Upper lobe of right lung (tissue), 1 donor: ENCODE measurements around the gene NOP10. TPM values are rescaled to one million over a fixed set of nuclear protein-coding genes. Genes with fewer than 3 reads are reported as not detected.

Experiments used
- ATAC-seq: fragments of 200-7000 bp; cut with Tn5 transposase; one replicate; pipeline ENCODE4 v1.9.1; 2020; ENCODE audit warnings: mild to moderate bottlenecking, moderate library complexity
- DNase-seq: peaks from one replicate; pipeline ENCODE4 v3.0.0-alpha.2; 2020
- H3K27ac ChIP-seq: fragments of 200-600 bp; one replicate; pipeline ENCODE4 v1.8.0; 2022
- H3K27me3 ChIP-seq: fragments of 200-600 bp; one replicate; pipeline ENCODE4 v1.8.0; 2022; ENCODE audit warnings: mild to moderate bottlenecking
- H3K36me3 ChIP-seq: fragments of 200-600 bp; one replicate; pipeline ENCODE4 v1.8.0; 2022
- H3K4me1 ChIP-seq: fragments of 200-600 bp; one replicate; pipeline ENCODE4 v1.8.0; 2022
- H3K4me3 ChIP-seq: fragments of 200-600 bp; one replicate; pipeline ENCODE4 v1.8.0; 2022; ENCODE audit warnings: mild to moderate bottlenecking
- H3K9me3 ChIP-seq: fragments of 200-600 bp; one replicate; pipeline ENCODE4 v1.8.0; 2022
- intact Hi-C: fragments of 100-400 bp; cut with DNase I; formaldehyde crosslinking; loops from one replicate; pipeline ENCODE4 v1.11.0; 2022
- microRNA-seq: library from miRNA; unstranded; fragments of <30 nt; microRNA quantifications from one replicate; pipeline ENCODE4 v1.2.0, GENCODE V29; 2020; ENCODE audit warnings: borderline microRNAs expressed
- total RNA-seq: library from RNA; stranded (reverse); fragmentation: NEBNext Ultra II Directional; extraction: Animal tissue kit (Norgen Biotek cat#: 25700); gene quantifications from one replicate; pipeline ENCODE4 v1.2.1, GENCODE V29; 2021
- TF ChIP-seq, protein P1 (sequence below): fragments of 200-600 bp; IDR thresholded peaks from one replicate; pipeline ENCODE4 v1.8.0; 2022; ENCODE audit warnings: antibody characterized with exemption
- donor health status: DM: no; HTN: yes; CAD: no; lungs with severe emphysema.

Gene NOP10
- total RNA-seq, 1 donor from 2014 or later: 161 TPM

GRCh38 chr15:34297059-34297458 is 45.9 kb downstream of the NOP10 start:
- H3K27me3 ChIP-seq: no peaks in the 10 kb centered on the region
- no peaks in the 10 kb centered on the region for H3K9me3 ChIP-seq
- intact Hi-C loops: no loop called here
- ATAC-seq (no peak), DNase-seq (no peak)
- H3K4me3 ChIP-seq: no peak overlapping the region
- no peaks in the 10 kb centered on the region for H3K4me1 ChIP-seq
- TF ChIP-seq, protein P1, sequence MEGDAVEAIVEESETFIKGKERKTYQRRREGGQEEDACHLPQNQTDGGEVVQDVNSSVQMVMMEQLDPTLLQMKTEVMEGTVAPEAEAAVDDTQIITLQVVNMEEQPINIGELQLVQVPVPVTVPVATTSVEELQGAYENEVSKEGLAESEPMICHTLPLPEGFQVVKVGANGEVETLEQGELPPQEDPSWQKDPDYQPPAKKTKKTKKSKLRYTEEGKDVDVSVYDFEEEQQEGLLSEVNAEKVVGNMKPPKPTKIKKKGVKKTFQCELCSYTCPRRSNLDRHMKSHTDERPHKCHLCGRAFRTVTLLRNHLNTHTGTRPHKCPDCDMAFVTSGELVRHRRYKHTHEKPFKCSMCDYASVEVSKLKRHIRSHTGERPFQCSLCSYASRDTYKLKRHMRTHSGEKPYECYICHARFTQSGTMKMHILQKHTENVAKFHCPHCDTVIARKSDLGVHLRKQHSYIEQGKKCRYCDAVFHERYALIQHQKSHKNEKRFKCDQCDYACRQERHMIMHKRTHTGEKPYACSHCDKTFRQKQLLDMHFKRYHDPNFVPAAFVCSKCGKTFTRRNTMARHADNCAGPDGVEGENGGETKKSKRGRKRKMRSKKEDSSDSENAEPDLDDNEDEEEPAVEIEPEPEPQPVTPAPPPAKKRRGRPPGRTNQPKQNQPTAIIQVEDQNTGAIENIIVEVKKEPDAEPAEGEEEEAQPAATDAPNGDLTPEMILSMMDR: no peak
- no peaks in the 10 kb centered on the region for H3K36me3 ChIP-seq
- H3K27ac ChIP-seq: no peak overlapping the region

DNA sequence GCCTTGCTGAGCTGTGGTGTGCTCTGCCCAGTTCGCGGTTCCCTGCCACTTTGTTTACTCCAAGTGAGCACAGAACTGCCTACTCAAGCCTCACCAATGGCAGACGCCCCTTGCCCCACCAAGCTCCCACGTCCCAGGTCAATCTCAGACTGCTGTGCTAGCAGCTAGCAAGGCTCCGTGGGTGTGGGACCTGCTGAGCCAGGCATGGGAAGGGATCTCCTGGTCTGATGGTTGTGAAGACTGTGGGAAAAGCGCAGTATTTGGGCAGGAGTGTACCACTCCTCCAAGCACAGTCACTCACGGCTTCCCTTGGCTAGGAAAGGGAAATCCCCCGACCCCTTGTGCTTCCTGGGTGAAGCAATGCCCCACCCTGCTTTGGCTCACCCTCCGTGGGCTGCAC is 50.3 kb downstream of the NOP10 start:
- DNase-seq (no peak), ATAC-seq (no peak)
- no peak overlapping the region for H3K4me3 ChIP-seq
- no peak overlapping the region for H3K27ac ChIP-seq
- TF ChIP-seq, protein P1: no peak
- no peaks in the 10 kb centered on the region for H3K9me3 ChIP-seq
- intact Hi-C loops: no loop called here
- H3K4me1 ChIP-seq: no peaks in the 10 kb centered on the region
- no peaks in the 10 kb centered on the region for H3K36me3 ChIP-seq
- H3K27me3 ChIP-seq: no peaks in the 10 kb centered on the region

Small RNA genes within 50 kb of the gene (microRNA-seq; reads per million reads assigned to microRNA genes)
- gene MIR1233-1: not detected

Other genes with a start within 250 kb of the NOP10 start
- 66.8 TPM for gene EMC7, start 241.3 kb downstream of the NOP10 start, total RNA-seq
- 1.3 TPM for gene PGBD4, start 241.1 kb downstream of the NOP10 start, total RNA-seq
- gene KATNBL1, start 133.0 kb downstream of the NOP10 start, total RNA-seq: 37.9 TPM
- gene EMC4, start 118.1 kb downstream of the NOP10 start, total RNA-seq: 78.1 TPM
- gene SLC12A6, start 5.4 kb downstream of the NOP10 start, total RNA-seq: 44.9 TPM
- gene NUTM1, start 179 bp upstream of the NOP10 start, total RNA-seq: not detected
- 31.5 TPM for gene LPCAT4, start 24.1 kb upstream of the NOP10 start, total RNA-seq
- 80.8 TPM for gene GOLGA8A, start 94.7 kb upstream of the NOP10 start, total RNA-seq
- 56.0 TPM for gene GOLGA8B, start 240.5 kb upstream of the NOP10 start, total RNA-seq